NCI-H1436 (cell line): ENCODE results near the gene MMRN2.

ENCODE experiments used
- DNase-seq: peaks from one replicate; lab custom pipeline; 2025; lab: John Stamatoyannopoulos, UW

MMRN2 gene

GRCh38 chr10:86969421-86970041 is 12.1 kb upstream of the MMRN2 start:
- no peak for DNase-seq

- DNase-seq, result no peak
Observed at GRCh38 chr10:86968994-86969355, 11.6 kb upstream of the MMRN2 start.

GRCh38 chr10:86968271-86968993 is 11.0 kb upstream of the MMRN2 start, which contains the start of gene ADIRF:
Gene ADIRF (plus strand): TSS chr10:86968482. CDS start chr10:86968545, 63 bp downstream.
- no peak for DNase-seq

- no peak for DNase-seq
Observed at GRCh38 chr10:86967481-86967941, 10.1 kb upstream of the MMRN2 start.

- DNase-seq, result no peak
Observed at GRCh38 chr10:86965986-86966654, 8.7 kb upstream of the MMRN2 start.

GRCh38 chr10:86964847-86965190 is 7.4 kb upstream of the MMRN2 start:
- no peak for DNase-seq

GRCh38 chr10:86964061-86964846 is 6.8 kb upstream of the MMRN2 start:
- DNase-seq, result no peak

- DNase-seq, result no peak
Observed at GRCh38 chr10:86963341-86963919, 6.0 kb upstream of the MMRN2 start.

GRCh38 chr10:86962981-86963310 is 5.5 kb upstream of the MMRN2 start:
- DNase-seq, result no peak

GRCh38 chr10:86962136-86962980 is 4.9 kb upstream of the MMRN2 start:
- DNase-seq, result no peak

- no peak for DNase-seq
Observed at GRCh38 chr10:86961481-86962091, 4.2 kb upstream of the MMRN2 start.

GRCh38 chr10:86960863-86961434 is 3.5 kb upstream of the MMRN2 start:
- no peak for DNase-seq

GRCh38 chr10:86960003-86960862 is 2.8 kb upstream of the MMRN2 start:
- DNase-seq, result peak; percentile 45

GRCh38 chr10:86959737-86960002 is 2.3 kb upstream of the MMRN2 start:
- DNase-seq, result no peak

- DNase-seq, result no peak
Observed at GRCh38 chr10:86958901-86959736, 1.7 kb upstream of the MMRN2 start.

GRCh38 chr10:86958116-86958900 is 893 bp upstream of the MMRN2 start, which contains the start of gene SNCG:
Gene SNCG (plus strand): TSS chr10:86958599. CDS start chr10:86958698, 99 bp downstream.
- DNase-seq, result peak; percentile 44

GRCh38 chr10:86956848-86957448 is 467 bp downstream of the MMRN2 start:
- DNase-seq, result no peak
